H1 (cell line): ENCODE results near the gene CIAO2B. TPM values are rescaled to one million over a fixed set of nuclear protein-coding genes. Genes with fewer than 3 reads are reported as not detected.

Source experiments
- BCL11A ChIP-seq, 2 experiments: IDR thresholded peaks; one replicate each; pipeline ENCODE4 v1.6.1; 2011; ENCODE audit warnings: low read depth in 2 of 2, low read length in 2 of 2, mild to moderate bottlenecking in 2 of 2
- CBX5 ChIP-seq: fragments of 300-800, 300-1000 bp; sonication (generic); IDR thresholded peaks from 2 replicates; pipeline ENCODE4 v1.7.1; 2016; ENCODE audit warnings: antibody characterized with exemption, low read length, low read depth
- GABPA ChIP-seq: IDR thresholded peaks from 2 replicates; pipeline ENCODE4 v1.6.1; 2011; ENCODE audit warnings: mild to moderate bottlenecking, low read length, moderate library complexity, borderline replicate concordance; ENCODE audit not compliant: insufficient read depth
- RBBP5 ChIP-seq: IDR thresholded peaks from 2 replicates; pipeline ENCODE4 v1.7.1; 2012; ENCODE audit warnings: low read depth, mild to moderate bottlenecking, inconsistent platforms, low read length, moderate library complexity, borderline replicate concordance
- TAF7 ChIP-seq: optimal IDR thresholded peaks from 2 replicates; pipeline ENCODE3; 2011; ENCODE audit warnings: low read depth, mild to moderate bottlenecking, inconsistent platforms, low read length, moderate library complexity, borderline replicate concordance
- polyA plus RNA-seq, 7 experiments: library from polyadenylated mRNA; depleted of rRNA in 3 of 7; stranded (reverse) in 5 of 7; unstranded in 2 of 7; fragments of >200 nt in 5 of 7; fragments of 200-250 nt in 2 of 7; gene quantifications; 1 replicate in 5 of 7; 2 replicates in 1 of 7; 4 replicates in 1 of 7; pipeline versions ENCODE4 v1.2.1 to v1.2.3, GENCODE V29; 2011 to 2013; ENCODE audit warnings: missing spikeins in 2 of 7, mixed read lengths in 2 of 7
- total RNA-seq: library from RNA; stranded (reverse); fragmentation: NEBNext Ultra II Directional; extraction: Animal tissue kit (Norgen Biotek cat#: 25700); gene quantifications from 2 replicates; pipeline ENCODE4 v1.2.1, GENCODE V29; 2021
- TF ChIP-seq, protein P1 (sequence below): fragments of 300-600 bp; sonication (generic); IDR thresholded peaks from 2 replicates; pipeline ENCODE4 v1.7.1; 2012; ENCODE audit warnings: low read length, moderate library complexity, mild to moderate bottlenecking, inconsistent platforms; ENCODE audit not compliant: insufficient replicate concordance

CIAO2B gene
- total and polyA plus RNA-seq, 2 of the 8 experiments (the other 6 are each of a cell fraction or from before 2014, with no cell fraction given): 65.6 to 248 TPM

GRCh38 chr16:66918355-66918754 lies 15.8 kb downstream of the CIAO2B start (continued):
- TF ChIP-seq, protein P1, sequence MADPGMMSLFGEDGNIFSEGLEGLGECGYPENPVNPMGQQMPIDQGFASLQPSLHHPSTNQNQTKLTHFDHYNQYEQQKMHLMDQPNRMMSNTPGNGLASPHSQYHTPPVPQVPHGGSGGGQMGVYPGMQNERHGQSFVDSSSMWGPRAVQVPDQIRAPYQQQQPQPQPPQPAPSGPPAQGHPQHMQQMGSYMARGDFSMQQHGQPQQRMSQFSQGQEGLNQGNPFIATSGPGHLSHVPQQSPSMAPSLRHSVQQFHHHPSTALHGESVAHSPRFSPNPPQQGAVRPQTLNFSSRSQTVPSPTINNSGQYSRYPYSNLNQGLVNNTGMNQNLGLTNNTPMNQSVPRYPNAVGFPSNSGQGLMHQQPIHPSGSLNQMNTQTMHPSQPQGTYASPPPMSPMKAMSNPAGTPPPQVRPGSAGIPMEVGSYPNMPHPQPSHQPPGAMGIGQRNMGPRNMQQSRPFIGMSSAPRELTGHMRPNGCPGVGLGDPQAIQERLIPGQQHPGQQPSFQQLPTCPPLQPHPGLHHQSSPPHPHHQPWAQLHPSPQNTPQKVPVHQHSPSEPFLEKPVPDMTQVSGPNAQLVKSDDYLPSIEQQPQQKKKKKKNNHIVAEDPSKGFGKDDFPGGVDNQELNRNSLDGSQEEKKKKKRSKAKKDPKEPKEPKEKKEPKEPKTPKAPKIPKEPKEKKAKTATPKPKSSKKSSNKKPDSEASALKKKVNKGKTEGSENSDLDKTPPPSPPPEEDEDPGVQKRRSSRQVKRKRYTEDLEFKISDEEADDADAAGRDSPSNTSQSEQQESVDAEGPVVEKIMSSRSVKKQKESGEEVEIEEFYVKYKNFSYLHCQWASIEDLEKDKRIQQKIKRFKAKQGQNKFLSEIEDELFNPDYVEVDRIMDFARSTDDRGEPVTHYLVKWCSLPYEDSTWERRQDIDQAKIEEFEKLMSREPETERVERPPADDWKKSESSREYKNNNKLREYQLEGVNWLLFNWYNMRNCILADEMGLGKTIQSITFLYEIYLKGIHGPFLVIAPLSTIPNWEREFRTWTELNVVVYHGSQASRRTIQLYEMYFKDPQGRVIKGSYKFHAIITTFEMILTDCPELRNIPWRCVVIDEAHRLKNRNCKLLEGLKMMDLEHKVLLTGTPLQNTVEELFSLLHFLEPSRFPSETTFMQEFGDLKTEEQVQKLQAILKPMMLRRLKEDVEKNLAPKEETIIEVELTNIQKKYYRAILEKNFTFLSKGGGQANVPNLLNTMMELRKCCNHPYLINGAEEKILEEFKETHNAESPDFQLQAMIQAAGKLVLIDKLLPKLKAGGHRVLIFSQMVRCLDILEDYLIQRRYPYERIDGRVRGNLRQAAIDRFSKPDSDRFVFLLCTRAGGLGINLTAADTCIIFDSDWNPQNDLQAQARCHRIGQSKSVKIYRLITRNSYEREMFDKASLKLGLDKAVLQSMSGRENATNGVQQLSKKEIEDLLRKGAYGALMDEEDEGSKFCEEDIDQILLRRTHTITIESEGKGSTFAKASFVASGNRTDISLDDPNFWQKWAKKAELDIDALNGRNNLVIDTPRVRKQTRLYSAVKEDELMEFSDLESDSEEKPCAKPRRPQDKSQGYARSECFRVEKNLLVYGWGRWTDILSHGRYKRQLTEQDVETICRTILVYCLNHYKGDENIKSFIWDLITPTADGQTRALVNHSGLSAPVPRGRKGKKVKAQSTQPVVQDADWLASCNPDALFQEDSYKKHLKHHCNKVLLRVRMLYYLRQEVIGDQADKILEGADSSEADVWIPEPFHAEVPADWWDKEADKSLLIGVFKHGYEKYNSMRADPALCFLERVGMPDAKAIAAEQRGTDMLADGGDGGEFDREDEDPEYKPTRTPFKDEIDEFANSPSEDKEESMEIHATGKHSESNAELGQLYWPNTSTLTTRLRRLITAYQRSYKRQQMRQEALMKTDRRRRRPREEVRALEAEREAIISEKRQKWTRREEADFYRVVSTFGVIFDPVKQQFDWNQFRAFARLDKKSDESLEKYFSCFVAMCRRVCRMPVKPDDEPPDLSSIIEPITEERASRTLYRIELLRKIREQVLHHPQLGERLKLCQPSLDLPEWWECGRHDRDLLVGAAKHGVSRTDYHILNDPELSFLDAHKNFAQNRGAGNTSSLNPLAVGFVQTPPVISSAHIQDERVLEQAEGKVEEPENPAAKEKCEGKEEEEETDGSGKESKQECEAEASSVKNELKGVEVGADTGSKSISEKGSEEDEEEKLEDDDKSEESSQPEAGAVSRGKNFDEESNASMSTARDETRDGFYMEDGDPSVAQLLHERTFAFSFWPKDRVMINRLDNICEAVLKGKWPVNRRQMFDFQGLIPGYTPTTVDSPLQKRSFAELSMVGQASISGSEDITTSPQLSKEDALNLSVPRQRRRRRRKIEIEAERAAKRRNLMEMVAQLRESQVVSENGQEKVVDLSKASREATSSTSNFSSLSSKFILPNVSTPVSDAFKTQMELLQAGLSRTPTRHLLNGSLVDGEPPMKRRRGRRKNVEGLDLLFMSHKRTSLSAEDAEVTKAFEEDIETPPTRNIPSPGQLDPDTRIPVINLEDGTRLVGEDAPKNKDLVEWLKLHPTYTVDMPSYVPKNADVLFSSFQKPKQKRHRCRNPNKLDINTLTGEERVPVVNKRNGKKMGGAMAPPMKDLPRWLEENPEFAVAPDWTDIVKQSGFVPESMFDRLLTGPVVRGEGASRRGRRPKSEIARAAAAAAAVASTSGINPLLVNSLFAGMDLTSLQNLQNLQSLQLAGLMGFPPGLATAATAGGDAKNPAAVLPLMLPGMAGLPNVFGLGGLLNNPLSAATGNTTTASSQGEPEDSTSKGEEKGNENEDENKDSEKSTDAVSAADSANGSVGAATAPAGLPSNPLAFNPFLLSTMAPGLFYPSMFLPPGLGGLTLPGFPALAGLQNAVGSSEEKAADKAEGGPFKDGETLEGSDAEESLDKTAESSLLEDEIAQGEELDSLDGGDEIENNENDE: no peak
- TF ChIP-seq RBBP5: no peak
- no peak for TF ChIP-seq BCL11A (IDR thresholded peaks at IDR 0.05; ENCODE audit: low read depth in 2 of 2, low read length in 2 of 2)
- TF ChIP-seq GABPA: no peak
- TF ChIP-seq CBX5: no peak
- TF ChIP-seq TAF7: no peak
- TF ChIP-seq, all 59 proteins: peak for 0
